A673 (cell line): ENCODE measurements around the gene GPR153. TPM values are rescaled to one million over a fixed set of nuclear protein-coding genes. Genes with fewer than 3 reads are reported as not detected.

Source experiments
- BruUV-seq: library from RNA; stranded (reverse); fragments of 400-500 nt; replicated peaks from 2 replicates; lab custom pipeline; 2021; lab: Mats Ljungman, UMichigan
- CTCF ChIA-PET: fragments of 300-600 bp; sonication (Branson Sonifier 250); formaldehyde crosslinking; loops from one replicate; lab custom pipeline; 2022; ENCODE audit warnings: antibody characterized with exemption; lab: Charles Lee
- POLR2A ChIA-PET: fragments of 300-600 bp; sonication (Branson Sonifier 250); formaldehyde crosslinking; loops from one replicate; lab custom pipeline; 2022; ENCODE audit warnings: antibody characterized with exemption; ENCODE audit not compliant: low non-redundant PET; lab: Charles Lee
- DNase-seq: peaks from one replicate; pipeline ENCODE4 v3.0.0-alpha.2; 2015; ENCODE audit warnings: low spot score
- H3K27ac ChIP-seq: fragments of 200-600 bp; sonication (generic); 2 replicates; pipeline ENCODE4 v1.5.1; 2016; ENCODE audit warnings: mixed run types, low read depth, mild to moderate bottlenecking, mixed read lengths, antibody characterized with exemption, low read length; ENCODE audit not compliant: poor library complexity, severe bottlenecking
- H3K27me3 ChIP-seq: fragments of 200-600 bp; sonication (generic); replicated peaks from 2 replicates; pipeline ENCODE4 v1.6.1; 2017; ENCODE audit warnings: mixed run types, low read depth, mild to moderate bottlenecking, mixed read lengths, antibody characterized with exemption, low read length; ENCODE audit not compliant: insufficient read depth, poor library complexity
- H3K36me3 ChIP-seq: fragments of 200-600 bp; sonication (generic); 2 replicates; pipeline ENCODE4 v1.6.1; 2016; ENCODE audit warnings: mixed run types, mild to moderate bottlenecking, mixed read lengths, antibody characterized with exemption, low read length; ENCODE audit not compliant: insufficient read depth, poor library complexity, severe bottlenecking
- H3K4me1 ChIP-seq: fragments of 200-600 bp; sonication (generic); 2 replicates; pipeline ENCODE4 v1.6.1; 2017; ENCODE audit warnings: mixed run types, mild to moderate bottlenecking, mixed read lengths, antibody characterized with exemption, low read length; ENCODE audit not compliant: insufficient read depth, poor library complexity, severe bottlenecking
- H3K4me3 ChIP-seq: fragments of 200-600 bp; sonication (generic); 2 replicates; pipeline ENCODE4 v1.5.1; 2016; ENCODE audit warnings: low read depth, mixed run types, mild to moderate bottlenecking, mixed read lengths, low read length; ENCODE audit not compliant: poor library complexity, severe bottlenecking
- H3K9me3 ChIP-seq: fragments of 200-600 bp; sonication (generic); 2 replicates; pipeline ENCODE4 v1.6.1; 2016; ENCODE audit warnings: mixed run types, low read depth, mild to moderate bottlenecking, mixed read lengths, antibody characterized with exemption, low read length; ENCODE audit not compliant: poor library complexity, severe bottlenecking
- EZH2 ChIP-seq: fragments of 200-600 bp; sonication (generic); IDR thresholded peaks from 2 replicates; pipeline ENCODE4 v1.6.1; 2017; ENCODE audit warnings: borderline replicate concordance, low read depth, mild to moderate bottlenecking, mixed read lengths, antibody characterized with exemption, low read length; ENCODE audit not compliant: poor library complexity, severe bottlenecking
- intact Hi-C: fragments of 100-400 bp; cut with micrococcal nuclease; formaldehyde crosslinking; loops from one replicate; pipeline ENCODE4 v1.10.0; 2022; ENCODE audit not compliant: unreplicated experiment
- total RNA-seq: library from RNA; stranded (reverse); gene quantifications from 2 replicates; pipeline ENCODE4 v1.2.3, GENCODE V29; 2021
- TF ChIP-seq, protein P1 (sequence below): fragments of 300-800, 200-600 bp; sonication (generic); conservative IDR thresholded peaks from 2 replicates; pipeline ENCODE4 v1.5.1; 2017; ENCODE audit warnings: low read depth, mild to moderate bottlenecking, antibody characterized with exemption, low read length, moderate library complexity, mixed read lengths

The GPR153 gene
- total RNA-seq, 1 experiment from 2014 or later: 8.4 TPM

DNA sequence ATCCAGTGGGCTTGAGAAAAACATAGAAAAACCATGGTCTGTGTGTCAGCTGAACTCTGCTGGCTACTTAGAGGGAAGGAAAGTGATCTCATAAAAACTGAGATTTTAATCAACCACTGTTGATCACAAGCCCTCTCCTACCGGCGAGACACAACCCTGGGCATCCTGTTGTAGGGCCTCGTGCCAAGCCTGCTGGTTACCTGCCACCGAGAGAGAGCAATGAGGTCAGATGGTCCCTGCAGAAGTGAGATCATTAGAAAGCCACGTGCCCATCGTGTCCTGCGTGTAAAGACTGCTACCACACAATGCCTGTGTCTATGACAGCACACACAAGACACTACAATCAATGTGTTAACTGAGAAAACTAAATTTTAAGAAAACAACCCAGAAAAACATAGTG lies 41.7 kb upstream of the GPR153 start:
- H3K27me3 ChIP-seq: no peaks in the 10 kb centered on the region
- no peak for DNase-seq
- no peak overlapping the region for H3K27ac ChIP-seq
- H3K9me3 ChIP-seq: no peaks in the 10 kb centered on the region
- intact Hi-C loops: no loop called here
- no peaks in the 10 kb centered on the region for H3K36me3 ChIP-seq
- TF ChIP-seq, protein P1, sequence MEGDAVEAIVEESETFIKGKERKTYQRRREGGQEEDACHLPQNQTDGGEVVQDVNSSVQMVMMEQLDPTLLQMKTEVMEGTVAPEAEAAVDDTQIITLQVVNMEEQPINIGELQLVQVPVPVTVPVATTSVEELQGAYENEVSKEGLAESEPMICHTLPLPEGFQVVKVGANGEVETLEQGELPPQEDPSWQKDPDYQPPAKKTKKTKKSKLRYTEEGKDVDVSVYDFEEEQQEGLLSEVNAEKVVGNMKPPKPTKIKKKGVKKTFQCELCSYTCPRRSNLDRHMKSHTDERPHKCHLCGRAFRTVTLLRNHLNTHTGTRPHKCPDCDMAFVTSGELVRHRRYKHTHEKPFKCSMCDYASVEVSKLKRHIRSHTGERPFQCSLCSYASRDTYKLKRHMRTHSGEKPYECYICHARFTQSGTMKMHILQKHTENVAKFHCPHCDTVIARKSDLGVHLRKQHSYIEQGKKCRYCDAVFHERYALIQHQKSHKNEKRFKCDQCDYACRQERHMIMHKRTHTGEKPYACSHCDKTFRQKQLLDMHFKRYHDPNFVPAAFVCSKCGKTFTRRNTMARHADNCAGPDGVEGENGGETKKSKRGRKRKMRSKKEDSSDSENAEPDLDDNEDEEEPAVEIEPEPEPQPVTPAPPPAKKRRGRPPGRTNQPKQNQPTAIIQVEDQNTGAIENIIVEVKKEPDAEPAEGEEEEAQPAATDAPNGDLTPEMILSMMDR: no peak
- TF ChIP-seq EZH2: no peak
- no peak overlapping the region for H3K4me3 ChIP-seq
- no peaks in the 10 kb centered on the region for H3K4me1 ChIP-seq
- no TSS peak for BruUV-seq
- ChIA-PET CTCF (no interaction called here), POLR2A (no interaction called here)

DNA sequence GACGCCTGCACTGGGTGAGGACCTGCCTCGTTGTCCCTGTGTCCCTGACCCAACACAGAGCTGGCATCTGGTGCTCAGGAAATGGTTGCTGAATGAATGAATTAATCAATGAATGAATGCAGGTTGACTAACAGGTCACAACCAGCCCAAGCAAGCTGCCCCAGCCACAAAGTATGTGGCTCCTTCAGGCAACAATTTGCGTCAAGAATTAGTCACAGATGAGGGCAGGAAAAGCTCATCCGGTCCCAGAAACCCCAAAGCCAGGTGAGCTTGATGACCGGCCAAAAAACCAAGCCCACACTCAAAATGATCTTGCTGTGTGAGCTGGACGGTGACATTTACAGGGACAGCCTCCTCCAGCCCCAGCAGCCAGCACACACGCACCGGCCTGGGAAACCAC lies 40.6 kb upstream of the GPR153 start:
- Histone ChIP-seq H3K27ac (no peak overlapping the region), H3K4me3 (no peak overlapping the region), H3K36me3 (no peaks in the 10 kb centered on the region), H3K9me3 (no peaks in the 10 kb centered on the region), H3K27me3 (no peaks in the 10 kb centered on the region), H3K4me1 (no peaks in the 10 kb centered on the region)
- TF ChIP-seq EZH2: no peak
- TF ChIP-seq, protein P1: no peak
- DNase-seq: no peak
- CTCF ChIA-PET: no interaction called here
- no TSS peak for BruUV-seq
- intact Hi-C loops: no loop called here
- POLR2A ChIA-PET: no interaction called here

DNA sequence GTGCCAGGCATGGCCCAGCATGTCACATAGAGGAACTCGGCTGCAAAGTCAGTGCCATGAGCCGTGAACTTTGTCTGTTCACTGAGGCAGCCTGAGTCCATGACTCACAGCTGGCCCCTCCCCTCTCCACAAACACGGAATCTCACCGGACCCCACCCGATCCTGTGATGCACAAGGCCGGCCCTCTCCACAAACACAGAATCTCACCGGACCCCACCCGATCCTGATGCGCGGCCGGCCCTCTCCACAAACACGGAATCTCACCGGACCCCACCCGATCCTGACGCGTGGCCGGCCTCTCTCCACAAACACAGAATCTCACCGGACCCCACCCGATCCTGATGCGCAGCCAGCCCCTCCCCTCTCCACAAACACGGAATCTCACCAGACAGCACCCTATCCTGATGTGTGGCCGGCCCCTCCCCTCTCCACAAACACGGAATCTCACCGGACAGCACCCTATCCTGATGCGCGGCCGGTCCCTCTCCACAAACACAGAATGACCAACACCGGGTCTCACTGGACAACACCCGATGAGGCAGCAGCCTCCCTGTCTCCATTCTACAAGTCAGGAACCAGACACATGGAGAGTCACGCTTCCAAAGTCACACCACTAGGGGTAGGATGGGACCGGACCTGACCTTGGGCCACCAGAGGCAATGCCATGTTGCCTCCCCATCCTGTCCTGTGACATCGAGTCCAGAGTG lies 39.6 kb upstream of the GPR153 start:
- Histone ChIP-seq H3K4me1 (no peaks in the 10 kb centered on the region), H3K27ac (no peak overlapping the region), H3K36me3 (no peaks in the 10 kb centered on the region), H3K4me3 (no peak overlapping the region), H3K9me3 (no peaks in the 10 kb centered on the region), H3K27me3 (no peaks in the 10 kb centered on the region)
- TF ChIP-seq EZH2: no peak
- TF ChIP-seq, protein P1: no peak
- no peak for DNase-seq
- POLR2A ChIA-PET: no interaction called here
- intact Hi-C loops: no loop called here
- no TSS peak for BruUV-seq
- CTCF ChIA-PET: no interaction called here
